Astrocyte (in vitro differentiated cells and primary cell): Measurements from ENCODE around the gene CCL28.

ENCODE experiments used
- EZH2 ChIP-seq: IDR thresholded peaks from 2 replicates; pipeline ENCODE4 v1.6.1; 2012; ENCODE audit warnings: mild to moderate bottlenecking, low read length, inconsistent platforms; ENCODE audit not compliant: insufficient read depth
- TF ChIP-seq, protein P1 (sequence below): IDR thresholded peaks from 2 replicates; pipeline ENCODE4 v1.5.1; 2011; ENCODE audit warnings: low read depth, mild to moderate bottlenecking, inconsistent platforms, low read length, moderate library complexity; ENCODE audit not compliant: insufficient read depth

- TF ChIP-seq, protein P1, sequence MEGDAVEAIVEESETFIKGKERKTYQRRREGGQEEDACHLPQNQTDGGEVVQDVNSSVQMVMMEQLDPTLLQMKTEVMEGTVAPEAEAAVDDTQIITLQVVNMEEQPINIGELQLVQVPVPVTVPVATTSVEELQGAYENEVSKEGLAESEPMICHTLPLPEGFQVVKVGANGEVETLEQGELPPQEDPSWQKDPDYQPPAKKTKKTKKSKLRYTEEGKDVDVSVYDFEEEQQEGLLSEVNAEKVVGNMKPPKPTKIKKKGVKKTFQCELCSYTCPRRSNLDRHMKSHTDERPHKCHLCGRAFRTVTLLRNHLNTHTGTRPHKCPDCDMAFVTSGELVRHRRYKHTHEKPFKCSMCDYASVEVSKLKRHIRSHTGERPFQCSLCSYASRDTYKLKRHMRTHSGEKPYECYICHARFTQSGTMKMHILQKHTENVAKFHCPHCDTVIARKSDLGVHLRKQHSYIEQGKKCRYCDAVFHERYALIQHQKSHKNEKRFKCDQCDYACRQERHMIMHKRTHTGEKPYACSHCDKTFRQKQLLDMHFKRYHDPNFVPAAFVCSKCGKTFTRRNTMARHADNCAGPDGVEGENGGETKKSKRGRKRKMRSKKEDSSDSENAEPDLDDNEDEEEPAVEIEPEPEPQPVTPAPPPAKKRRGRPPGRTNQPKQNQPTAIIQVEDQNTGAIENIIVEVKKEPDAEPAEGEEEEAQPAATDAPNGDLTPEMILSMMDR = no peak
- no peak for TF ChIP-seq EZH2
These were observed 48.9 kb upstream of the CCL28 start for GRCh38 chr5:43461066-43461465.
